Keratinocyte (primary cell): ENCODE measurements around the gene MTHFD2L. TPM values are rescaled to one million over a fixed set of nuclear protein-coding genes. Genes with fewer than 3 reads are reported as not detected.

Experiments
- DNase-seq: peaks from one replicate; pipeline ENCODE4 v3.0.0-alpha.2; 2011; ENCODE audit warnings: low read depth, missing footprints, low spot score
- FAIRE-seq: peaks from 2 replicates; lab custom pipeline; 2011; peaks lifted over from hg19 to GRCh38; lab: Jason Lieb, UNC
- H2AFZ ChIP-seq: 2 replicates; pipeline ENCODE4 v1.6.0; 2012; ENCODE audit warnings: low read length, control low read depth, inconsistent platforms; ENCODE audit not compliant: control insufficient read depth
- H3K27ac ChIP-seq: 2 replicates; pipeline ENCODE4 v1.5.1; 2011; ENCODE audit warnings: low read length; ENCODE audit not compliant: control insufficient read depth, insufficient read depth
- H3K27me3 ChIP-seq: 3 replicates; pipeline ENCODE4 v1.6.0; 2011; ENCODE audit warnings: low read length; ENCODE audit not compliant: control insufficient read depth, insufficient read depth; ENCODE audit errors: extremely low read depth
- H3K36me3 ChIP-seq, 2 experiments: 2 replicates in 1 of 2; 3 replicates in 1 of 2; pipeline ENCODE4 v1.5.1; 2011; ENCODE audit warnings: low read length in 2 of 2, mild to moderate bottlenecking in 1 of 2; ENCODE audit not compliant: control insufficient read depth in 2 of 2, insufficient read depth in 2 of 2; ENCODE audit errors: extremely low read depth in 1 of 2
- H3K4me1 ChIP-seq: 3 replicates; pipeline ENCODE4 v1.5.1; 2011; ENCODE audit warnings: low read length; ENCODE audit not compliant: control insufficient read depth, insufficient read depth; ENCODE audit errors: extremely low read depth
- H3K4me2 ChIP-seq: 3 replicates; pipeline ENCODE4 v1.6.0; 2011; ENCODE audit warnings: low read depth, low read length; ENCODE audit not compliant: control insufficient read depth, insufficient read depth; ENCODE audit errors: extremely low read depth
- H3K4me3 ChIP-seq, 3 experiments: fragments of 200-600 bp in 1 of 3; sonication (generic) in 1 of 3; 2 replicates in 2 of 3; 3 replicates in 1 of 3; pipeline ENCODE4 v1.5.1; 2011 to 2016; ENCODE audit warnings: low read length in 3 of 3, mild to moderate bottlenecking in 3 of 3, control low read depth in 2 of 3, inconsistent platforms in 1 of 3, low read depth in 1 of 3, mixed read lengths in 1 of 3, mixed run types in 1 of 3, moderate library complexity in 1 of 3; ENCODE audit not compliant: control insufficient read depth in 2 of 3, insufficient read depth in 2 of 3; ENCODE audit errors: extremely low read depth in 1 of 3
- H3K79me2 ChIP-seq: 2 replicates; pipeline ENCODE4 v1.6.0; 2012; ENCODE audit warnings: low read length; ENCODE audit not compliant: control insufficient read depth, insufficient read depth
- H3K9ac ChIP-seq: 3 replicates; pipeline ENCODE4 v1.6.0; 2011; ENCODE audit warnings: low read length; ENCODE audit not compliant: control insufficient read depth, insufficient read depth; ENCODE audit errors: extremely low read depth
- H3K9me1 ChIP-seq: 3 replicates; pipeline ENCODE4 v1.6.0; 2011; ENCODE audit warnings: low read length; ENCODE audit not compliant: control insufficient read depth, insufficient read depth; ENCODE audit errors: extremely low read depth
- H3K9me3 ChIP-seq: 2 replicates; pipeline ENCODE4 v1.5.1; 2012; ENCODE audit warnings: low read depth, low read length; ENCODE audit not compliant: control insufficient read depth
- H4K20me1 ChIP-seq: 3 replicates; pipeline ENCODE4 v1.6.0; 2011; ENCODE audit warnings: low read length; ENCODE audit not compliant: control insufficient read depth, insufficient read depth; ENCODE audit errors: extremely low read depth
- EZH2 ChIP-seq: IDR thresholded peaks from one replicate; pipeline ENCODE4 v1.6.1; 2012; ENCODE audit warnings: inconsistent platforms, mild to moderate bottlenecking, low read length, moderate library complexity
- dilution Hi-C: fragments of 300-500 bp; cut with MboI; formaldehyde crosslinking; loops from one replicate; pipeline ENCODE4 v1.7.0; 2020; ENCODE audit warnings: low sequenced_read_pairs; ENCODE audit not compliant: extremely low pct_ligation_motif_present
- polyA plus RNA-seq, 5 experiments: library from polyadenylated mRNA; depleted of rRNA in 3 of 5; stranded (reverse) in 3 of 5; stranded (forward) in 1 of 5; unstranded in 1 of 5; fragments of >200 nt; gene quantifications; 1 replicate in 1 of 5; 2 replicates in 3 of 5; 3 replicates in 1 of 5; pipeline versions ENCODE4 v1.2.1 to v1.2.3, GENCODE V29; 2011 to 2012; ENCODE audit warnings: missing spikeins in 2 of 5, low read depth in 1 of 5, low replicate concordance in 1 of 5
- TF ChIP-seq, protein P1 (sequence below), 3 experiments: IDR thresholded peaks in 1 of 3; conservative IDR thresholded peaks in 1 of 3; optimal IDR thresholded peaks in 1 of 3; 2 replicates in 2 of 3; 3 replicates in 1 of 3; pipeline versions ENCODE3 to v1.5.1; 2011; ENCODE audit warnings: low read length in 3 of 3, mild to moderate bottlenecking in 3 of 3, moderate library complexity in 2 of 3, control low read depth in 1 of 3, inconsistent platforms in 1 of 3; ENCODE audit not compliant: insufficient read depth in 2 of 3; ENCODE audit errors: extremely low read depth in 1 of 3

The MTHFD2L gene
- polyA plus RNA-seq, 1 donor (not counting 4 experiments of a cell fraction or from before 2014, with no cell fraction given), result 30.4 TPM

DNA sequence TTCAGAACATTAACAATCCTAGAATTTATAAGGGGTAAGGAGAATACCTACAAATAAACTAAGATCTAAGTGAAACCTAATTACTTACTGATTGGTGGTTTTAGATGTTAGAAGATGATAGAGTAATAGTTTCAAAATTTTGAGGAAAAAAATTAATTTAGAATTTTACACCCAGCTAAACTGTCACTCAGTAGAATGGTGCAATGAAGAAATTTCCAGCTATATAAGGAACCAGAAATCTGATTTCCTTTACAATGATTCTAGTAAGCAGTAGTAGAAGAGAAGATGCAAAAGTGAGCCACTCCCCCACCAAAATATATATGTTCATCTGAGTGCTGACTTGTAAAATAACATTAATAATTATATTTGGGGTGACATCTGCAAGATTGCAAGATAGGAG, 95.0 kb downstream of the MTHFD2L start:
- H3K4me2 ChIP-seq, result no peak overlapping the region
- no peaks in the 10 kb centered on the region for H3K79me2 ChIP-seq
- H3K9me1 ChIP-seq, result no peaks in the 10 kb centered on the region
- no peaks in the 10 kb centered on the region for H3K27me3 ChIP-seq
- H4K20me1 ChIP-seq, result no peaks in the 10 kb centered on the region
- H3K4me3 ChIP-seq, result no peak overlapping the region
- H2AFZ ChIP-seq, result no peak overlapping the region
- peaks cover 0 to 4% of the 10 kb centered on the region in 2 experiments for H3K36me3 ChIP-seq
- no peak overlapping the region for H3K9ac ChIP-seq
- no peak for FAIRE-seq
- no peak for TF ChIP-seq EZH2
- TF ChIP-seq, protein P1, sequence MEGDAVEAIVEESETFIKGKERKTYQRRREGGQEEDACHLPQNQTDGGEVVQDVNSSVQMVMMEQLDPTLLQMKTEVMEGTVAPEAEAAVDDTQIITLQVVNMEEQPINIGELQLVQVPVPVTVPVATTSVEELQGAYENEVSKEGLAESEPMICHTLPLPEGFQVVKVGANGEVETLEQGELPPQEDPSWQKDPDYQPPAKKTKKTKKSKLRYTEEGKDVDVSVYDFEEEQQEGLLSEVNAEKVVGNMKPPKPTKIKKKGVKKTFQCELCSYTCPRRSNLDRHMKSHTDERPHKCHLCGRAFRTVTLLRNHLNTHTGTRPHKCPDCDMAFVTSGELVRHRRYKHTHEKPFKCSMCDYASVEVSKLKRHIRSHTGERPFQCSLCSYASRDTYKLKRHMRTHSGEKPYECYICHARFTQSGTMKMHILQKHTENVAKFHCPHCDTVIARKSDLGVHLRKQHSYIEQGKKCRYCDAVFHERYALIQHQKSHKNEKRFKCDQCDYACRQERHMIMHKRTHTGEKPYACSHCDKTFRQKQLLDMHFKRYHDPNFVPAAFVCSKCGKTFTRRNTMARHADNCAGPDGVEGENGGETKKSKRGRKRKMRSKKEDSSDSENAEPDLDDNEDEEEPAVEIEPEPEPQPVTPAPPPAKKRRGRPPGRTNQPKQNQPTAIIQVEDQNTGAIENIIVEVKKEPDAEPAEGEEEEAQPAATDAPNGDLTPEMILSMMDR (optimal IDR thresholded peaks at IDR 0.05 in 1 of 3, IDR thresholded peaks at IDR 0.05 in 1 of 3, conservative IDR thresholded peaks at IDR 0.05 in 1 of 3; ENCODE audit: extremely low read depth in 1 of 3, insufficient read depth in 2 of 3, low read length in 3 of 3), result no peak
- no peak overlapping the region for H3K27ac ChIP-seq
- dilution Hi-C loops, result no loop called here
- peaks cover 9% of the 10 kb centered on the region for H3K9me3 ChIP-seq
- no peaks in the 10 kb centered on the region for H3K4me1 ChIP-seq
- DNase-seq, result no peak

DNA sequence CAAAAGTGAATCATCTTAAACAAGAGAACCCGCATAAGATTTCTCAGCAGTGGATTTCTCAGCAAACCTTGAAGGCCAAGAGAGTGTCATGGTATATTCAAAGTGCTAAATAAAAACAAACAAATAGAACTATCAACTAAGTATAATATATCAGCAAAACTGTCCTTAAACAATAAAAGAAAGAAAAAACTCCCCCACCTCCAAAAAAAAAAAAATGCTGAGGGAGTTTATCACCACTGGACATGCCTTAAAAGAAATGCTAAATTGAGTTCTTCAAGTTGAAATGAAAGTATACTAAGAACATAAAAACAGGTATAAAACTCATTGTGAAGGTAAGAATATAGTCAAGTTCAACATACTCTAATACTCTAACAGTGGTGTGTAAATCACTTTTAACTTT, 96.5 kb downstream of the MTHFD2L start:
- H3K36me3 ChIP-seq, result peaks cover 0 to 4% of the 10 kb centered on the region in 2 experiments
- no peaks in the 10 kb centered on the region for H3K27me3 ChIP-seq
- no peaks in the 10 kb centered on the region for H3K4me1 ChIP-seq
- peaks cover 9% of the 10 kb centered on the region for H3K9me3 ChIP-seq
- H3K27ac ChIP-seq, result no peak overlapping the region
- no peak overlapping the region for H3K4me3 ChIP-seq
- no peaks in the 10 kb centered on the region for H3K9me1 ChIP-seq
- no peaks in the 10 kb centered on the region for H3K79me2 ChIP-seq
- DNase-seq (no peak), FAIRE-seq (no peak)
- no peak overlapping the region for H3K9ac ChIP-seq
- dilution Hi-C loops, result no loop called here
- no peak overlapping the region for H2AFZ ChIP-seq
- H3K4me2 ChIP-seq, result no peak overlapping the region
- H4K20me1 ChIP-seq, result no peaks in the 10 kb centered on the region
- TF ChIP-seq, protein P1 (optimal IDR thresholded peaks at IDR 0.05 in 1 of 3, IDR thresholded peaks at IDR 0.05 in 1 of 3, conservative IDR thresholded peaks at IDR 0.05 in 1 of 3; ENCODE audit: extremely low read depth in 1 of 3, insufficient read depth in 2 of 3, low read length in 3 of 3), result no peak
- TF ChIP-seq EZH2, result no peak
